ENCODE results near the gene SMG6.
A peak's percentile ranks its signal among the peaks of the same experiment; 100 is the strongest.
"Not testable (repeated sequence)": the region's sequence is repeated elsewhere in the genome, so short reads cannot be mapped to it uniquely, and the experiment has no call there.

The SMG6 gene

DNA sequence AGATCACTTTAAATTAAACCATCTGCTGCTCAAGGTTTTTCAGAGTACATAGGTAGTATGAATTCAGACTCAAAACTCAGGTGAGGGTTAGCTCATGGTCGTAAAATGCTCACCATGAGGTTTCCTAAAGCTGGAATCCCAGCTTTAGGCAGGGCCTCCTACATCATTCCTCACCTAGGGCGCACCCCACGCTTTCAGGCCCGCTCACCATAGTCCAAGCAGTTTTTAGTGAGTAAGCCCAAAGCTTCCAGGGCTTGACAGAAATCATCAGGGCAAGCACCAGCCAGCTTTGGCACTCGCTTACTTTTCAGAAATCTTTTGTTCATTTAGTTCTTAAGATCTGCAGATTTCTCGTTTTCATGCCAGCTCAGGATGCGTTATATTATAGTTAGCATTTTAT is 158.9 kb downstream of the SMG6 start:
- no peak for DNase-seq (ENCODE audit: low read depth)

GRCh38 chr17:2143332-2143731 is 160.3 kb downstream of the SMG6 start:
- no peak for DNase-seq (ENCODE audit: low read depth)

DNA sequence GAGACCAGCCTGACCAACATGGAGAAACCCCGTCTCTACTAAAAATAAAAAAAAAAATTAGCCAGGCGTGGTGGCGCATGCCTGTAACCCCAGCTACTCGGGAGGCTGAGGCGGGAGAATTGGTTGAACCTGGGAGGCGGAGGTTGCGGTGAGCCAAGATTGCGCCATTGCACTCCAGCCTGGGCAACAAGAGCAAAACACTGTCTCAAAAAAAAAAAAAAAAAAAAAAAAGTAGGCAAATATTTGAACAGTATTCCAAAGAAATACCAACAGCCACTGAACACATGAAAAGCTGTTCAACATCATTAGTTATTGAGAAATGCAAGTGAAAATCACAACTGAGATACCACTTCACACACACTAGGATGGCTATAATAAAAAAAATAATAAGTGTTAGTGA is 160.9 kb downstream of the SMG6 start:
- not testable (repeated sequence) for DNase-seq (ENCODE audit: low read depth)

GRCh38 chr17:2140683-2141082 is 162.9 kb downstream of the SMG6 start:
- DNase-seq (ENCODE audit: low read depth), result no peak

DNA sequence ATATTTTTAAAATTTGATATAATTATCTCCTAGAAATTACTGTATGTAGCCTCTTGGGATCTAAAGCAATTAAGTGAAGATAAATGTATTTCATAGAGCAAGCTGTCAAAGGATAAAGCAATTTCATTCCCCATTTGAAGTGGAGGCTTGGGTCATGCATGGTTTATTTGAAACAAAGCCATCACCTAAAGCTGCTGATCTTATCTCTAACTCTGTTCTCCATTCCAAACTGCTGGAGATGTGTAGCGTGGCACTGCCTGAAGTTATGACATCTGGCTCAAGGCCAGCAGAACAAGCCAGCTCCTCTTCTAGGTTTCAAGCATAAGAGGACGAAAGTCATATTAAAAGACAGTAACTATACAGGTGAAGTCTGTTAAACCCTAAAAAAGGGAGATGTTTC is 164.8 kb downstream of the SMG6 start:
- no peak for DNase-seq (ENCODE audit: low read depth)

- DNase-seq (ENCODE audit: low read depth), result no peak
Observed at GRCh38 chr17:2138318-2138717, 165.3 kb downstream of the SMG6 start.

DNA sequence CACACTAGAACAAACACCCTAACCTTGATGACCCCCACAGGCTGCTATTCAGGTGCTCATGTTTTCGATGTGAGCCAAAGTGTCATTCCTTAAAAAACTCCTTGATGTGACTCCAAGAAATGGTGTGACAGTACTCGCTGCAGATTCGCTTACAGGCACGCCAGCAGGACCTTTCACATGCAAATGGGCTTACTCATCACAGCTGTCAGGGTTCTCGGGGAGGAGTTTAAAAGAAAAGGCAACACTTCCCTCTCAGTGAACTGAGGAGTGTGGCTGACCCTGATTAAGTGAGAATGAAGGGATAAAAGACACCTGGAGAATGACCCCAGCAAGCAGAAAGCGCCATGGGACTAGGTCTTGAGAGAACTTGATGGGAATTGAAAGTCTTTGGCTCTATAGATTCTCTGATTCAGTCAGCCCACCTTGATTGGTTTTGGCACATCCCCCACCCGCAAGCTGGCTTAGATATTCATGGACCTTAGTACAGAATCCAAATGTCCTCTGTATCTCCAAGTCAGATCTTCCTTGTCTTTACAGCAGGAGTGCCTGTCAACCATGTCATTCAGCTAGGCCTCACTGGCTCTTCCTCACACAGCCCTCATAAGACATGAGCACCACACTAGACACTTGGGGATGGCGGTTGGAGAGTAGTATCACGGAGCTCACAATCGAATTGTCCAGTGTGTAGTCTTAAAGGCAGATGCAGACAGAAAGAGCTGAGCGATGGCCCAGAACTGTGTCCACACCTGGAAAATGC is 166.1 kb downstream of the SMG6 start:
- peak; percentile 9 for DNase-seq (ENCODE audit: low read depth)

GRCh38 chr17:2136241-2136640 is 167.3 kb downstream of the SMG6 start:
- DNase-seq (ENCODE audit: low read depth), result no peak

DNA sequence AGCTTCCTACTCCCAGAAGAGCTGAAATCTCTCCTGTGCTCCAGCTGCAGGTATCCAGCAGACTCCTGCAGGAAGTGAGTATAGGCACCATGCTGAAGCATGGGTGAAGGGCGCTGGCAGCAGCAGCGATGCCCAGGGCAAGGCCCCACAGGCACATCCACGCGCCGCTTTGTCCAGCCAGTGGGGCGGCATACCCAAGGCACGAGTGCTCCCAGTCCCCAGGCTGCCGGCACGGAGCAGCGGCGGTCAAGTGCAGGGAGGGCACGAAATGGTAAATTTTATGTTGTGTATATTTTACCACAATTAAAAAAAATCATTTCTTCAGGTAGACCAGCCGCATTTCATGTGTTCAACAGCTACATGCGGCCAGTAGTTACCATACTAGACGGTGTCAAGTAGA is 175.6 kb downstream of the SMG6 start:
- no peak for DNase-seq (ENCODE audit: low read depth)

GRCh38 chr17:2125013-2125535 is 178.5 kb downstream of the SMG6 start:
- DNase-seq (ENCODE audit: low read depth), result no peak

DNA sequence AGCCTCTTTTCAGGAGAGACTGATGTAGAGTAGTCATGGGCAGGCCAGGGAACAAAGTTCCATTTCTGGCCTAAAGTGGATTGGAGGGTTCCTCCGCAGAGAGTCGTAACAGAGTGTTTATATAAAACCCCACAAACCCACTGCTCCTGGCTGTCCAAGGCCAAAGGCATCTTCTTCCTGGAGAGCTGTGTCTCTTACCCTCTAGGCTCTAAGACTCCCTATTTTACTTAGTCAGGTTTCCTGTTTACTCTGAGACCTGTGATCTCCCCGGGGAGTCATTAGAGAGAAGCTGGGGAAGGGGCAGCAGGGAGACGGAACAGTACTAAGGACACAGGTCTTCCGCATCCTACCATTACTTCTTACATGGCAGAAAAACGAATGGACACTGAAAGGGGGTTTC is 179.2 kb downstream of the SMG6 start:
- no peak for DNase-seq (ENCODE audit: low read depth)

DNA sequence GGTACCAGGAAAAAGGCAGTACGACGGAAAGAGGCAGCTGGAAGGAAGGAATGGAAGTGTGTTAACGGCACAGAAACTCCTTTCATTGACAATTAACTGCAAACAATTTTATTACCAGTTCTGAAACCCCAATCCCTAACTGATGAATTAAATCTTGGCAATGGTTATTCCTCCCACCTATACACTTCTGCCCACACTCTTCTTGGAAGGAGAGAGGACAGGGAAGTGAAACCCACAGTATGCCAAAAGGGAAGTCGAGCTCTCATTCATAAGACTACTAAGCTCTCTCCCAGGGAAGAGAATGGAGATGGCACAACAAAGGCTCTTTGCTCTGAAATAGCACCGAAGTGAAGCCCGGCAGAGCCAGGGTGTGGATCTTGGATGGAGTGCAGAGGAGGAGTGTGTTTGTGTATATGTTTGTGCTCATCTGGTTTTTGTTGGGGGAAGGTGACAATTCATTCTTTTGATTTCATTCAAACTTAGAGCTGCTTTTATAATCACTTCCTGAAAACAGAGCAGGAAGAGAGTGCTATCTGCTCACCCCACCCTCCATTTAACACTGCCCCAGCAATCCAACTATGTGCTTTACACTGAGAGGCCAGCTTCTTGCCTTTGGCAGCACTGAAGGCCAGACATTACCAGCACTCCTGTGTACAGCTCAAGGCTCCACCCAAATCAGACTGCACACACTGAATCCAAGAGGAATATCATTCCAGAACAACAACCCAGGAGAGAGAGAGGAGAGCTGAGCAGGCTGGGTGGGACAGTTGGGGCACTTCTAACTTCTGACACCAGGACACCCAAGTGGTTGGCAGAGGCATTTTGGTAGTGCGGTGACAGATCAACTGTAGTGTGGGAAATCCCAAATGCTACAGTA is 180.0 kb downstream of the SMG6 start:
- DNase-seq (ENCODE audit: low read depth), result no peak

DNA sequence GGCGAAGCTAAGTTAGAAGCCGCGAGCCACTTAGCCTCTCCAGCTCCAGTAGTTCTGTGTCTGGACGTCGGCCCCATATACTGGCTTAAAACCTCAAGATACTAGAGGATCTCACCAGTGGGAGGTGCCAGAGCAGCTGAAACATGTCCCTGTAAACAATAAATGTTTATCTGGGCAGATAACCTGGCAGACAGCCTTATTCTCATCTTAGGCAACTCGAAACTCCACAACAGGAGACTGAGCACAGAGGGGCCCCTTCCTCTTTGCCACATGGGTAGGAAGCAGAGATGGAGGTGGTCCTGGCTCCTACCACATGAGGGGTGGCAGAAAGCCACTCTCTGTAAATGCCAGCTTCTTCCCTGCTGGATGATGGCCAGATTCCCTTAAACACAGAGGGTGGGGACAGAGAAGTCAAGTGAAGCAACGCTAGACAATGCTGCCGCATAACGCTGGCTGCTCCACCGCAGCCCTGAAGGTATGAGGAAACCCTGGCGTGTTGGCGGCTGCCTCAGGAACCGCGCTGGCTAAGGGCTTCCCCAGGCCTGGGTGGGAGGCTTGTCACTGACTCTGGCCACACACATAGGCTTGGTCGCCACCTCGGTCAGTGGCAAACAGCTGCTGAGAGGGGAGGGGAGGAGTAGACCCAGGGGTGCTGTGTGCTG is 180.8 kb downstream of the SMG6 start:
- DNase-seq (ENCODE audit: low read depth), result no peak

- DNase-seq (ENCODE audit: low read depth), result no peak
Observed at GRCh38 chr17:2120586-2121335, 182.8 kb downstream of the SMG6 start.

DNA sequence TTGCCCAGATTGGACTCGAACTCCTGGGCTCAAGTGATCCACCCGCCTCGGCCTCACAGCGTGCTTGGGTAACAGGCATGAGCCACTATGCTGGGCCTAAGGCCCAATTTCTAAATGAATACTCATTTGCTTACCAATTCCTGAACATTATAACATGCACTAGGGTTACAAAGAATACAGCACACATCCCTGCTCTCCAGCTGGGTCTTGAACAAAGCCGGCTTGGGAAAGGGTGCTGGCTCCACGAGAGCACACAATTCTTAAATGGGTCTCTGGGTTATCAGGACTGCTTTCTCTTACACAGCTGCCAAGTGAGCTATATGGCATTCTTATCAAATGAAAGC is 190.3 kb downstream of the SMG6 start:
- DNase-seq (ENCODE audit: low read depth), result no peak

- no peak for DNase-seq (ENCODE audit: low read depth)
Observed at GRCh38 chr17:2111691-2112090, 191.9 kb downstream of the SMG6 start.

DNA sequence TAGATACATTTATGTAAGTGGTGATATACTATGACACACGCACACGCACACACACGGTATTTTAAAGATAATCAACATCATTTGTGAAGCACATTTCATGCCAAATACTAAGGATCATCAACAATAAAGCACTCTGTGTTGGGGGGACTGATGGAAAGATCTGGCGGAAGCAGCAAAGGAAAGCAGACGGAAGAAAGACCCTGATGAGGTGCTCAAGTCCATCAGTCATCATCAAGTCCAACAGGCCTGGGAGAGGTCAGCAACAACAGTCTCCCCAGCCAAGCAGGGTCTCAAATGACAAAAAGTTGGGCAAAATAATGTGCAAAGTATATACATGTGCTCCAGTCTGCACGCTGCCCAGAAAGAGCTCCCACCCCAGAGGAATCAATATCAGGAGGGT is 193.1 kb downstream of the SMG6 start:
- no peak for DNase-seq (ENCODE audit: low read depth)

GRCh38 chr17:2108170-2108569 is 195.4 kb downstream of the SMG6 start:
- DNase-seq (ENCODE audit: low read depth), result no peak

- no peak for DNase-seq (ENCODE audit: low read depth)
Observed at GRCh38 chr17:2107506-2107905, 196.1 kb downstream of the SMG6 start.

GRCh38 chr17:2107050-2107449 is 196.5 kb downstream of the SMG6 start:
- no peak for DNase-seq (ENCODE audit: low read depth)

- no peak for DNase-seq (ENCODE audit: low read depth)
Observed at GRCh38 chr17:2106308-2106955, 197.2 kb downstream of the SMG6 start.

GRCh38 chr17:2105663-2106062 is 197.9 kb downstream of the SMG6 start:
- DNase-seq (ENCODE audit: low read depth), result no peak
